Fibroblast of lung (primary cell): ENCODE data around the gene MYBPH. TPM values are rescaled to one million over a fixed set of nuclear protein-coding genes. Genes with fewer than 3 reads are reported as not detected.
A peak's percentile ranks its signal among the peaks of the same experiment; 100 is the strongest.

Experiments
- DNase-seq, 2 donors: peaks; one replicate each; pipeline versions ENCODE4 v3.0.0 to v3.0.0-alpha.2; 2010; ENCODE audit warnings: low read depth in 2 of 2
- H2AFZ ChIP-seq: 2 replicates; pipeline ENCODE4 v1.5.1; 2012; ENCODE audit warnings: low read length, control low read depth, inconsistent platforms
- H3K27ac ChIP-seq: 2 replicates; pipeline ENCODE4 v1.5.1; 2011; ENCODE audit warnings: low read length, control low read depth; ENCODE audit not compliant: insufficient read depth
- H3K27me3 ChIP-seq: 2 replicates; pipeline ENCODE4 v1.5.1; 2011; ENCODE audit warnings: mild to moderate bottlenecking, low read length; ENCODE audit not compliant: control insufficient read depth, insufficient read depth
- H3K36me3 ChIP-seq: 2 replicates; pipeline ENCODE4 v1.5.1; 2011; ENCODE audit warnings: low read length; ENCODE audit not compliant: control insufficient read depth, insufficient read depth
- H3K4me1 ChIP-seq: 2 replicates; pipeline ENCODE4 v1.5.1; 2011; ENCODE audit warnings: low read length; ENCODE audit not compliant: control insufficient read depth, insufficient read depth; ENCODE audit errors: extremely low read depth
- H3K4me2 ChIP-seq: 2 replicates; pipeline ENCODE4 v1.5.1; 2011; ENCODE audit warnings: low read length, control low read depth; ENCODE audit not compliant: insufficient read depth; ENCODE audit errors: extremely low read depth
- H3K4me3 ChIP-seq, 4 experiments: fragments of 200-600 bp in 1 of 4; sonication (generic) in 1 of 4; replicated peaks in 1 of 4; 2 replicates each; pipeline ENCODE4 v1.5.1; 2011 to 2016; ENCODE audit warnings: low read length in 4 of 4, low read depth in 3 of 4, mild to moderate bottlenecking in 3 of 4, control low read depth in 2 of 4, inconsistent platforms in 1 of 4, mixed read lengths in 1 of 4; ENCODE audit not compliant: insufficient read depth in 1 of 4; ENCODE audit errors: control extremely low read depth in 1 of 4
- H3K79me2 ChIP-seq: 2 replicates; pipeline ENCODE4 v1.5.1; 2012; ENCODE audit warnings: mild to moderate bottlenecking, low read length, inconsistent platforms; ENCODE audit not compliant: control insufficient read depth, insufficient read depth
- H3K9ac ChIP-seq: 2 replicates; pipeline ENCODE4 v1.5.1; 2011; ENCODE audit warnings: mild to moderate bottlenecking, low read length, control low read depth; ENCODE audit not compliant: insufficient read depth
- H3K9me3 ChIP-seq: 2 replicates; pipeline ENCODE4 v1.5.1; 2012; ENCODE audit warnings: low read depth, low read length; ENCODE audit not compliant: control insufficient read depth, insufficient read depth
- H4K20me1 ChIP-seq: 2 replicates; pipeline ENCODE4 v1.5.1; 2011; ENCODE audit warnings: low read length; ENCODE audit not compliant: control insufficient read depth, insufficient read depth; ENCODE audit errors: extremely low read depth
- EZH2 ChIP-seq: IDR thresholded peaks from 2 replicates; pipeline ENCODE4 v1.5.1; 2012; ENCODE audit warnings: low read length, control low read depth, mild to moderate bottlenecking; ENCODE audit errors: missing control alignments
- polyA plus RNA-seq, 2 donors: library from polyadenylated mRNA; depleted of rRNA in 1 of 2; stranded (reverse) in 1 of 2; unstranded in 1 of 2; fragments of >200 nt; gene quantifications; 2 replicates each; pipeline ENCODE4 v1.2.1, GENCODE V29; 2011 to 2012; ENCODE audit warnings: missing spikeins in 1 of 2
- total RNA-seq: library from RNA; depleted of rRNA; stranded (reverse); fragments of >200 nt; gene quantifications from 2 replicates; pipeline ENCODE4 v1.2.1, GENCODE V29; 2014
- TF ChIP-seq, protein P1 (sequence below), 2 donors: IDR thresholded peaks in 1 of 2; conservative IDR thresholded peaks in 1 of 2; 1 replicate in 1 of 2; 2 replicates in 1 of 2; pipeline ENCODE4 v1.5.1; 2011 to 2012; ENCODE audit warnings: low read length in 2 of 2, control low read depth in 1 of 2, inconsistent platforms in 1 of 2, low read depth in 1 of 2, mild to moderate bottlenecking in 1 of 2

The MYBPH gene
- total and polyA plus RNA-seq, 2 donors (not counting 1 experiment from before 2014, with no cell fraction given) = 0.17 to 5.5 TPM

- no peak overlapping the region for H3K9ac ChIP-seq
- H3K79me2 ChIP-seq = no peaks in the 10 kb centered on the region
- H3K27me3 ChIP-seq = no peaks in the 10 kb centered on the region
- no peak overlapping the region for H2AFZ ChIP-seq
- H4K20me1 ChIP-seq = no peaks in the 10 kb centered on the region
- no peaks in the 10 kb centered on the region for H3K36me3 ChIP-seq
- H3K4me3 ChIP-seq = no peak overlapping the region
- DNase-seq = peak in 1 of 2 donors; percentile 12
- H3K27ac ChIP-seq = no peak overlapping the region
- TF ChIP-seq, protein P1, sequence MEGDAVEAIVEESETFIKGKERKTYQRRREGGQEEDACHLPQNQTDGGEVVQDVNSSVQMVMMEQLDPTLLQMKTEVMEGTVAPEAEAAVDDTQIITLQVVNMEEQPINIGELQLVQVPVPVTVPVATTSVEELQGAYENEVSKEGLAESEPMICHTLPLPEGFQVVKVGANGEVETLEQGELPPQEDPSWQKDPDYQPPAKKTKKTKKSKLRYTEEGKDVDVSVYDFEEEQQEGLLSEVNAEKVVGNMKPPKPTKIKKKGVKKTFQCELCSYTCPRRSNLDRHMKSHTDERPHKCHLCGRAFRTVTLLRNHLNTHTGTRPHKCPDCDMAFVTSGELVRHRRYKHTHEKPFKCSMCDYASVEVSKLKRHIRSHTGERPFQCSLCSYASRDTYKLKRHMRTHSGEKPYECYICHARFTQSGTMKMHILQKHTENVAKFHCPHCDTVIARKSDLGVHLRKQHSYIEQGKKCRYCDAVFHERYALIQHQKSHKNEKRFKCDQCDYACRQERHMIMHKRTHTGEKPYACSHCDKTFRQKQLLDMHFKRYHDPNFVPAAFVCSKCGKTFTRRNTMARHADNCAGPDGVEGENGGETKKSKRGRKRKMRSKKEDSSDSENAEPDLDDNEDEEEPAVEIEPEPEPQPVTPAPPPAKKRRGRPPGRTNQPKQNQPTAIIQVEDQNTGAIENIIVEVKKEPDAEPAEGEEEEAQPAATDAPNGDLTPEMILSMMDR (conservative IDR thresholded peaks at IDR 0.05 in 1 of 2, IDR thresholded peaks at IDR 0.05 in 1 of 2; ENCODE audit: low read depth in 1 of 2, low read length in 2 of 2) = no peak
- TF ChIP-seq EZH2 = no peak
- no peaks in the 10 kb centered on the region for H3K9me3 ChIP-seq
- no peak overlapping the region for H3K4me2 ChIP-seq
- peaks cover 25% of the 10 kb centered on the region for H3K4me1 ChIP-seq
Observed at GRCh38 chr1:203176273-203177035, 828 bp upstream of the MYBPH start.

GRCh38 chr1:203175827-203176241, 208 bp upstream of the MYBPH start:
- DNase-seq = no peak
- H3K9ac ChIP-seq = no peak overlapping the region
- no peaks in the 10 kb centered on the region for H3K79me2 ChIP-seq
- no peaks in the 10 kb centered on the region for H4K20me1 ChIP-seq
- H3K36me3 ChIP-seq = no peaks in the 10 kb centered on the region
- H3K27me3 ChIP-seq = no peaks in the 10 kb centered on the region
- no peak overlapping the region for H2AFZ ChIP-seq
- no peak overlapping the region for H3K4me3 ChIP-seq
- peaks cover 25% of the 10 kb centered on the region for H3K4me1 ChIP-seq
- H3K9me3 ChIP-seq = no peaks in the 10 kb centered on the region
- H3K4me2 ChIP-seq = no peak overlapping the region
- TF ChIP-seq, protein P1 (conservative IDR thresholded peaks at IDR 0.05 in 1 of 2, IDR thresholded peaks at IDR 0.05 in 1 of 2; ENCODE audit: low read depth in 1 of 2, low read length in 2 of 2) = no peak
- no peak for TF ChIP-seq EZH2
- no peak overlapping the region for H3K27ac ChIP-seq

DNA sequence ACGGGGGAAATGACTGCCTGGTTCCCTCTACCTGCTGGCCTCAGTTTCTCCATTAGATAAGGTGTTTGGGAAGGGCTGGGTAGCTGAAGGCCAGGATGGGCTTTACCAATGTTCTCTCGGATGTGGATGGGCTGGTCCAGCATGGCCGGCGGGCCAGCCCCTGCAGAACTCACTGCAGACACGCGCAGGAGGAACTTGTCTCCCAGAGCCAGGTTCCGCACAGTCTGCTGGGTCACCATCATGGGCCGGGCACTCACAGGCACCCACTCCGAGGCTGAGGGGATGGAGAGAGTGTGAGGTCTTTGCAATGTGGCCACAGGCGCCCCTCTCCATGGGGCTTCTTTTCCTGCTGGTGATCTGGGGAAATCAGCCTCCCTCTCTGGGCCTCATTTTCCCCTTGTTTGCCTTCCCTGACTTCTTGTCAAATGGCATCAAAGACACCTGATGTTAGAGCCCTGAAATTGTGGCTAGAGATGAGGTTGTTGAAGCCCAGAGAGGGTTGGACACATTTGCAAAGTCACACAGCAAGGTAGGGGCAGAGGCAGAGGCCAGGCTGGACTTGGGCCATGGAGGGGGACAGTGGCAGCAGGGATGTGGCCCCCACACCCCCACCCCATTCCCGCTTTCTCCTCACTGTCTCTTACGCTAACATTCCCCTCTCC, 1.2 kb downstream of the MYBPH start:
- Histone ChIP-seq H3K4me1 (peaks cover 25% of the 10 kb centered on the region), H3K36me3 (no peaks in the 10 kb centered on the region), H4K20me1 (no peaks in the 10 kb centered on the region), H3K9me3 (no peaks in the 10 kb centered on the region), H3K27me3 (no peaks in the 10 kb centered on the region), H3K27ac (no peak overlapping the region), H3K4me2 (no peak overlapping the region), H3K9ac (no peak overlapping the region), H3K79me2 (no peaks in the 10 kb centered on the region), H3K4me3 (no peak overlapping the region), H2AFZ (no peak overlapping the region)
- no peak for TF ChIP-seq EZH2
- TF ChIP-seq, protein P1 (conservative IDR thresholded peaks at IDR 0.05 in 1 of 2, IDR thresholded peaks at IDR 0.05 in 1 of 2; ENCODE audit: low read depth in 1 of 2, low read length in 2 of 2) = no peak
- no peak for DNase-seq
